HPDE6-E6E7 (cell line): Measurements from ENCODE around the gene KLF17.

Experiments used
- DNase-seq: peaks from one replicate; pipeline ENCODE4 v3.0.0; 2011; ENCODE audit warnings: missing footprints; ENCODE audit errors: extremely low spot score

KLF17 gene

GRCh38 chr1:44151808-44152207 lies 33.2 kb downstream of the KLF17 start:
- no peak for DNase-seq

- DNase-seq = no peak
Observed at GRCh38 chr1:44152692-44153091, 34.1 kb downstream of the KLF17 start.

- no peak for DNase-seq
Observed at GRCh38 chr1:44154049-44154448, 35.4 kb downstream of the KLF17 start.

- no peak for DNase-seq
Observed at GRCh38 chr1:44157903-44158302, 39.3 kb downstream of the KLF17 start.

- no peak for DNase-seq
Observed at GRCh38 chr1:44158871-44159270, 40.2 kb downstream of the KLF17 start.

GRCh38 chr1:44161546-44161945 lies 42.9 kb downstream of the KLF17 start:
- no peak for DNase-seq

- no peak for DNase-seq
Observed at GRCh38 chr1:44168520-44169098, 50.0 kb downstream of the KLF17 start.

GRCh38 chr1:44170281-44170823 lies 51.7 kb downstream of the KLF17 start:
- DNase-seq = no peak

- no peak for DNase-seq
Observed at GRCh38 chr1:44174630-44175029, 56.0 kb downstream of the KLF17 start.
